ENCODE data around the gene LEF1. TPM values are rescaled to one million over a fixed set of nuclear protein-coding genes. Genes with fewer than 3 reads are reported as not detected.

The LEF1 gene
- total RNA-seq, 1 donor from 2014 or later: 55.0 TPM

GRCh38 chr4:108003982-108004515, 164.7 kb downstream of the LEF1 start:
- peaks cover 38% of the 10 kb centered on the region for H3K36me3 Mint-ChIP-seq (ENCODE audit: low read depth)
- peaks cover 9% of the 10 kb centered on the region for H3K9me3 Mint-ChIP-seq
- H3K4me3 Mint-ChIP-seq: no peak overlapping the region
- no peak overlapping the region for H3K27ac Mint-ChIP-seq (ENCODE audit: unreplicated experiment)
- H3K4me1 Mint-ChIP-seq: peaks cover 15% of the 10 kb centered on the region
- H3K27me3 Mint-ChIP-seq (ENCODE audit: low read depth): no peaks in the 10 kb centered on the region
- no peak for DNase-seq (ENCODE audit: low read depth, low spot score)
- TF ChIP-seq CTCF (conservative IDR thresholded peaks at IDR 0.05): no peak

GRCh38 chr4:108001540-108002135, 167.1 kb downstream of the LEF1 start:
- Mint-ChIP-seq H3K36me3 (ENCODE audit: low read depth) (peaks cover 41% of the 10 kb centered on the region), H3K27me3 (ENCODE audit: low read depth) (no peaks in the 10 kb centered on the region), H3K9me3 (peaks cover 9% of the 10 kb centered on the region), H3K27ac (ENCODE audit: unreplicated experiment) (no peak overlapping the region), H3K4me3 (no peak overlapping the region), H3K4me1 (peaks cover 15% of the 10 kb centered on the region)
- no peak for DNase-seq (ENCODE audit: low read depth, low spot score)
- TF ChIP-seq CTCF (conservative IDR thresholded peaks at IDR 0.05): no peak

GRCh38 chr4:107999932-108000539, 168.7 kb downstream of the LEF1 start:
- no peak overlapping the region for H3K4me3 Mint-ChIP-seq
- H3K9me3 Mint-ChIP-seq: peaks cover 9% of the 10 kb centered on the region
- H3K4me1 Mint-ChIP-seq: peaks cover 9% of the 10 kb centered on the region
- H3K27me3 Mint-ChIP-seq (ENCODE audit: low read depth): no peaks in the 10 kb centered on the region
- peaks cover 42% of the 10 kb centered on the region for H3K36me3 Mint-ChIP-seq (ENCODE audit: low read depth)
- no peak for TF ChIP-seq CTCF (conservative IDR thresholded peaks at IDR 0.05)
- no peak for DNase-seq (ENCODE audit: low read depth, low spot score)
- H3K27ac Mint-ChIP-seq (ENCODE audit: unreplicated experiment): no peak overlapping the region

GRCh38 chr4:107997794-107998193, 170.9 kb downstream of the LEF1 start:
- peaks cover 9% of the 10 kb centered on the region for H3K9me3 Mint-ChIP-seq
- peaks cover 5% of the 10 kb centered on the region for H3K4me1 Mint-ChIP-seq
- no peak for DNase-seq (ENCODE audit: low read depth, low spot score)
- peaks cover 35% of the 10 kb centered on the region for H3K36me3 Mint-ChIP-seq (ENCODE audit: low read depth)
- H3K27me3 Mint-ChIP-seq (ENCODE audit: low read depth): no peaks in the 10 kb centered on the region
- no peak overlapping the region for H3K27ac Mint-ChIP-seq (ENCODE audit: unreplicated experiment)
- H3K4me3 Mint-ChIP-seq: no peak overlapping the region
- TF ChIP-seq CTCF (conservative IDR thresholded peaks at IDR 0.05): no peak

Other genes starting within 250 kb of the LEF1 start
- 7.6 and 8.4 TPM in 2 replicates for gene CYP2U1, start 237.4 kb downstream of the LEF1 start, total RNA-seq
- gene HADH, start 179.0 kb downstream of the LEF1 start, total RNA-seq: 71.0 and 74.3 TPM in 2 replicates

All from neural crest cell (in vitro differentiated cells).